Measurements from ENCODE around the gene TMEM242.

The TMEM242 gene

DNA sequence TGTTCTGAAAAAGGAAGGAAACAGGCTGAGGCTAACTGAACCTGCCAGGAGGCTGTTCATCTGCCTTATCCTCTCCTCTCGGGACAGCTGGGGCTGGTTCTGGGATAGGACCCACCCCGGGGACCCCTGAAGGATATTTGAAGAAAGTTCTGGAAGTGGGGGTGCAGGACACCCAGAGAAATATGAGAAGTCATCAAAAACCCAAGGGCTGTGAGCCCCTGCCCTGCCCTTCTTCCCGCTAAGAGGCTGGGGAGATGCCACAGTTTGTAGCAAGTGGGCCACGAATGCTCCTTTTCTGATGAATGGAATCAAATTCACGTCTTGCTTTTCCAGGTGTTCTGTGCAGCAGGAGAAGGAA is 37.9 kb downstream of the TMEM242 start:
- Mint-ChIP-seq H3K4me3 (no peak overlapping the region), H3K9me3 (no peaks in the 10 kb centered on the region), H3K36me3 (no peaks in the 10 kb centered on the region), H3K27me3 (no peaks in the 10 kb centered on the region), H3K27ac (no peak overlapping the region), H3K4me1 (no peaks in the 10 kb centered on the region)

DNA sequence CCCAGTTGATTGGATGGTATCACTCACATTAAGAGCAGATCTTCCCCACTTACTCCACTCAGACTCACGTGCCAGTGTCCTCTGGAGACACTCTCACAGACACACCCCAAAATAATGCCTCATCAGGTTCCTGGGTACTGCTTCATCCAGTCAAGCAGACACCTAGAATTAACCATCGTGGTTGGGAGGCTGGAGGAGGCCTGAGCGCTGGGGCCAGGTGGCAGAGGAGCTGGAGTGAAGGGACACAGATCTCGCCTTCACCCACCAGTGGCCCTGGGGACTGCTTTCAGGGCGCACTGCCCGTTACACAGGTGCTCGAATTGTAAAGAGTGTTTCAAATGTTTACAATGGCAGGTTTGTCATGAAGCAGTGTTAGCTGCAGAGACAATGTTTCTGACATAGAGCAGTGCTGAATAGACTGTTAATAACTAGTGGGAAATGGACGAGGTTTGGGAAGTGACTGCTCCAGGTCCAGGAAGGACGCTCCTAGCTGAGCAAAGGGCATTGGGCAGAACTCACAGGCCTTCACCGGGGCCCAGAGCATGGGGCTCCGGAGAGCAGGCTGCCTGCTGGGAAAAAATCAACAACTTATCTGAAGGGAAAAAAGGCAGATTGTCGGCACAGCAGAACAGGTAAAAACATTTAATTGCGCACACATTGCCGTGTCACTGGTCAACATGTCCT is 38.4 kb downstream of the TMEM242 start:
- Mint-ChIP-seq H3K27me3 (no peaks in the 10 kb centered on the region), H3K4me3 (no peak overlapping the region), H3K4me1 (no peaks in the 10 kb centered on the region)

DNA sequence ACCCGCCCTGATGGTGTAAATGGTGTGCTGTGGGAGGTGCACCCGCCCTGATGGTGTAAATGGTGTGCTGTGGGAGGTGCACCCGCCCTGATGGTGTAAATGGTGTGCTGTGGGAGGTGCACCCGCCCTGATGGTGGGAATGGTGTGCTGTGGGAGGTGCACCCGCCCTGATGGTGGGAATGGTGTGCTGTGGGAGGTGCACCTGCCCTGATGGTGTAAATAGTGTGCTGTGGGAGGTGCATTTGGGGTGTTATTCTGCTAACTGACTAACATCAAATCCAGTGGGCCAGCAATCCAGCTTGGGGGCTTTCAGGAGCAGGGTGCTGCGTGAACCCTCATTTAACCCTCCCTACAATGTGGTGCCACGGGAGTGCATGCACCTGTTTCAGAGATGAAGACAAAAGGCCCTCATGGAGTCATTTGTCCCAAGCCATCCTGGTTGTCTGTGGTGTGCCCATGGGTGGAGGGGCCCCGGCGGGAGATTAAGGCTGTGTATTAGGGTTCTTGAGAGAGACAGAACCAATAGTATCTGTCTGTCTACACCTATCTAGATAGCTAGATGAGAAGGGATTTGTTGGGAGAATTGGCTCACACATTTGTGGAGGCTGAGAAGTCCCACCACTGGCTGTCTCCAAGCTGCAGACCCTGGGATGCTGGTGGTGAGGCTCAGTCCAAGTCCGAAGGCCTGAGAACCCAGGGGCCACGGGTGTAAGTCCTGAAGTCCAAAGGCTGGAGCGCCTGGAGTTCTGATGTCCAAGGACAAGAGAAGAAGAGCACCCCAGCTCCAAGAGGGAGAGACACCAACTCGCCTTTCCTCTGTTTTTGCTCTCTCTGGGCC is 39.2 kb downstream of the TMEM242 start:
- Mint-ChIP-seq H3K27ac (no peak overlapping the region), H3K9me3 (no peaks in the 10 kb centered on the region), H3K36me3 (no peaks in the 10 kb centered on the region), H3K4me3 (no peak overlapping the region), H3K27me3 (no peaks in the 10 kb centered on the region), H3K4me1 (no peaks in the 10 kb centered on the region)

More for the DNA sequence above, 38.4 kb downstream of the TMEM242 start:
- H3K9me3 Mint-ChIP-seq, result no peaks in the 10 kb centered on the region
- peak overlapping the region; percentile 19 for H3K27ac Mint-ChIP-seq
- H3K36me3 Mint-ChIP-seq, result no peaks in the 10 kb centered on the region

DNA sequence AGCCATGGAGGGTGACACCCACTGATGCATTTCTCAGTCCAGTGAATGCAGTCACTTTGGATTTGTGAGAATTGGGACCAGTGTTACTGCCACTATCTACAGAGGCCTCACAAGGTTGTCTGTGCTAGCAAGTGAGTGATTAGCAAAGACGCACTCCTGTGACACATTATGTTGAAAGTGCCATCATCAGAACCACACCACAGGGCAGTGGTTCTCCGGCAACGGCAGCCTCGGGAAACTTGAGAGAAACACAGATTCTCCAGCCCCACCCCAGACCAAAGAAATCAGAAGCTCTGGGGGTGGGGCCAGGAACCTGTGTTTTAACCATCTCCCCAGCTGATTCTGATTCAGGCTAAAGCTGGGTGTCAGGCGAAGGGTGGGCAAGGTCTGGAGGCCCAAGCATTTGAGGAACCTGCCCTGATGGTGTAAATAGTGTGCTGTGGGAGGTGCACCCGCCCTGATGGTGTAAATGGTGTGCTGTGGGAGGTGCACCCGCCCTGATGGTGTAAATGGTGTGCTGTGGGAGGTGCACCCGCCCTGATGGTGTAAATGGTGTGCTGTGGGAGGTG is 39.9 kb downstream of the TMEM242 start:
- no peaks in the 10 kb centered on the region for H3K36me3 Mint-ChIP-seq
- no peaks in the 10 kb centered on the region for H3K4me1 Mint-ChIP-seq
- H3K27me3 Mint-ChIP-seq, result no peaks in the 10 kb centered on the region
- no peak overlapping the region for H3K4me3 Mint-ChIP-seq
- H3K9me3 Mint-ChIP-seq, result no peaks in the 10 kb centered on the region
- no peak overlapping the region for H3K27ac Mint-ChIP-seq

DNA sequence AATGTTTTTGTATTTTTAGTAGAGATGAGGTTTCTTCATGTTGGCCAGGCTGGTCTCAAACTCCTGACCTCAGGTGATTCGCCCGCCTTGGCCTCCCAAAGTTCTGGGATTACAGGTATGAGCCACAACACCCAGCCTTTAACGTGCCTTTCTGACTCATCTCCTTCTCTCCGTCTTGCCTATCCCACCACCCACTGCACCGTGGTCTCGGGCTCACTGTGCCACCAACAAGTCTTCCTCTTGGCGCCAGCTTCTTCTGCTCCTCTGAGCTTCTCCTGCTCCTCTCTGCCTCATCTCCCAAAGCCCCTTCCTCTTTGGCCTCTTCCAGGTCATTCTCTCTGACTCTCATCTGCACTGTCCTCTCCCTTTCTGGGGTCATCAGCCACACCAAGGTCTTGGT is 41.0 kb downstream of the TMEM242 start:
- Mint-ChIP-seq H3K9me3 (no peaks in the 10 kb centered on the region), H3K4me1 (no peaks in the 10 kb centered on the region), H3K36me3 (no peaks in the 10 kb centered on the region), H3K4me3 (no peak overlapping the region), H3K27me3 (no peaks in the 10 kb centered on the region), H3K27ac (no peak overlapping the region)

DNA sequence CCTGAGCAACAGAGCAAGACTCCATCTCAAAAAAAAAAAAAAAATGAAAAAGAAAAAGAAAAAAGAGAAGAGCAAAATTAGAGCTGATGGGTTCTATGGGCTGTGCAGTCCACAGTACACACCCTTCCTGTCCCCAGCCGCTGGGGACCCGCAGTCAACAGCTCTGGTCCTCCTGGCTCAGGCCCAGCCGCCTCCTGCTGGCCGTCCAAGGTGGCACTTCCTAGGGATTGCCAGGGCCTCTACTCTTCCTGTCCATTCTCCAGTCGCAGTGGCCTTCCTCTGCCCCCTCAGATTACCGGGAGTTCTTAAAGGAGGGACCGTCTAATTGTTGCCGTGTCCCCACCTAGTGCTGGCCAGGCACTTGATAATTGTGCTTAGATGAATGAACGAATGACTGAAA is 41.7 kb downstream of the TMEM242 start:
- Mint-ChIP-seq H3K27ac (no peak overlapping the region), H3K9me3 (no peaks in the 10 kb centered on the region), H3K36me3 (no peaks in the 10 kb centered on the region), H3K4me1 (no peaks in the 10 kb centered on the region), H3K4me3 (no peak overlapping the region), H3K27me3 (no peaks in the 10 kb centered on the region)

DNA sequence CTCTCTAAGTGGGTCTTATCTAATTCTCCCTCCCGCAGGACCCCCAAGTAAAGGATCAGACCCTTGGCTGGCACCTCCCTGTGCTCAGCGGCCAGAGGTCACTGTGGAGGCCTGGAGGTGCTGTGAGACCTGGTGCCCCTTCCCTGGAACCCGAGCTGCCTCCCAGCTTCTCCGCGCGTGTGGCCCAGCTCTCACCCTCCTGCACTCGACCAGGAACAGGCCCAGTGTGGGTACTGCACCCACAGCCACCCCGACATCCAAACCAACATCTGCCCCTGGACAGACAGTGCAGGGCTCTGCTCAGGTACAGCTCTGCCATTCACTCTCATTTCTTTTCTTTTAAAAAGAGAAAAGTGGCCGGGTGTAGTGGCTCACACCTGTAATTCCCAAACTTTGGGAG is 42.4 kb downstream of the TMEM242 start:
- Mint-ChIP-seq H3K9me3 (no peaks in the 10 kb centered on the region), H3K36me3 (no peaks in the 10 kb centered on the region), H3K27me3 (no peaks in the 10 kb centered on the region), H3K4me3 (no peak overlapping the region), H3K4me1 (no peaks in the 10 kb centered on the region), H3K27ac (no peak overlapping the region)

DNA sequence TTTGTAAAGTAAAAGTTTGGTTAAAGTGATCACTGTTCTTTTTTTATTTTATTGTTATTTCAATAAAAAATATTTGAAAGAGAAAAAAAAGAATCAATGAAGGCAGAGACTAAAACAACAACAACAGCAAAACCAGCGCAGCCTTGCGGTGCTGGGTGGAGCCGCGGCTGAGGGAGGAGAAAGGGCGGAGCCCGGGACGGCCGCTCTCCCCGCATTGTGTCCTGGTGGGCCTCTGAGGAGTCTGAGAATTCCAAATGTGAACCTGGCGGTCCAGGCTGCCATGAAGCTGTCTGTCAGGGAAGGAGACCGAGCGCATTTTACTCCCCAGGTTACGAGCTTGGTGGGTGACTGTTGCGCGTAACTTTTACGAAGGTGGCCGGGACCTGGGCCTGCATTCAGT is 43.2 kb downstream of the TMEM242 start:
- Mint-ChIP-seq H3K27ac (no peak overlapping the region), H3K27me3 (no peaks in the 10 kb centered on the region), H3K9me3 (no peaks in the 10 kb centered on the region), H3K4me3 (no peak overlapping the region), H3K36me3 (no peaks in the 10 kb centered on the region), H3K4me1 (no peaks in the 10 kb centered on the region)

DNA sequence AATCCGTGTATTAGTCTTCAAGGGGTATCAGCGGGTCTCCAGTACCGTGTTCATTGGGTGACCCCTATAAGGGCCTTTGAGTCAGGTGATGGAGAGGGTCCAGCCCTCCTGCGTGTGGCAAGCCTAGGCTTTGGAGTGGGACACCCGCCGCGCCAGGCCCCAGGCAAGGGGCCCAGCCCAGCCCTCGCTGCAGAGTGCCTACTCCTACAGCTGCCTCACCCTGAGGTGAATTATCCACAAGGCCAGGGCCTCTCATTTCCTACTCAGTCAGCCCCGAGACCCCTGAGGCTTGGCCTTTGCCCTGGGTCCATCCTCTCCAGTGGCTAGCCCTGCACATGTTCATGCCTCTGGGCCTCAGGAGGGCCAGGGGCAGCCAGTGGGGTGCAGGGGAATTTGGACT is 45.1 kb downstream of the TMEM242 start:
- H3K27me3 Mint-ChIP-seq, result no peaks in the 10 kb centered on the region

DNA sequence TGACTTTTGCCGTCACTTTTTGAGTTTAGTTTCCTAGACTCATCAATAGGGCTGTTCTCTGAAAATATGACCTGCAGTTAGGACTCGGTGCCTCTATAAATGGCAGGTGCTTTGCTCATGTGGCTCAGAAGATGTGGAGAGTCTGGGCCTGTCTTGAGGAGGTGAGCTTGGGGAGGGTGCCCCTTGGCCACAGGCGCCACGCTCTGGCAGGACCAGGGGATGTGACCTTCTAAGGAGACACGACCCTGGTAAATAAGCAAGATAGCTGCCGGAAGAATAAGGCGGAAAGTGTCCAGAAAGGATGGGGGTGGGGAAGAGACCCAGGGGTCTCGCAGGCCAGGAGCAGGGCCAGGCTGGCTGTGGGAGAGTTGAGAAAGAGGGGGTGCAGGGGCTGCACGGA is 46.6 kb downstream of the TMEM242 start:
- H3K9me3 Mint-ChIP-seq, result no peaks in the 10 kb centered on the region
- H3K27ac Mint-ChIP-seq, result no peak overlapping the region
- no peaks in the 10 kb centered on the region for H3K27me3 Mint-ChIP-seq
- no peaks in the 10 kb centered on the region for H3K36me3 Mint-ChIP-seq
- H3K4me3 Mint-ChIP-seq, result no peak overlapping the region
- H3K4me1 Mint-ChIP-seq, result peaks cover 4% of the 10 kb centered on the region

More for the DNA sequence above, 45.1 kb downstream of the TMEM242 start:
- Mint-ChIP-seq H3K27ac (no peak overlapping the region), H3K4me1 (peaks cover 4% of the 10 kb centered on the region), H3K9me3 (no peaks in the 10 kb centered on the region), H3K4me3 (no peak overlapping the region), H3K36me3 (no peaks in the 10 kb centered on the region)

DNA sequence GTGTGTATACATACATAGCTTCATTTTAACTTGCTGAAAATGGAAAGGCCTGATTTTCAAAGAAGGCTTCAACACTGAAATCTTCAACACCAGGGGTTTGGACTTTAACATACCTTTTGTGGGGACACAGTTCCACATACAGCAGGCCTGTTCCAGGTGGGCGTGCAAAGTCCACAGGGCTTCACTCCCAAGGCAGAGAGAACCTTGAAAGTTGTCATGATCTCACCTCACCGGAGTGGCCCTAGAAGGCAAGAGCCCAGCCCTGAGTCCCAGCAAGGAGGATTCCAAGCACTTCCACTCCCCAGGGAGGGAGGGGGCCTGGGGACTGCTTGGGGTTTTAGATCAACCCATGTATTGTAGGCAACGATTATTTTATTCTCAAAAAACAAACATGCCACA is 47.2 kb downstream of the TMEM242 start:
- Mint-ChIP-seq H3K9me3 (no peaks in the 10 kb centered on the region), H3K27ac (no peak overlapping the region), H3K36me3 (no peaks in the 10 kb centered on the region), H3K27me3 (no peaks in the 10 kb centered on the region), H3K4me3 (no peak overlapping the region), H3K4me1 (peaks cover 4% of the 10 kb centered on the region)

DNA sequence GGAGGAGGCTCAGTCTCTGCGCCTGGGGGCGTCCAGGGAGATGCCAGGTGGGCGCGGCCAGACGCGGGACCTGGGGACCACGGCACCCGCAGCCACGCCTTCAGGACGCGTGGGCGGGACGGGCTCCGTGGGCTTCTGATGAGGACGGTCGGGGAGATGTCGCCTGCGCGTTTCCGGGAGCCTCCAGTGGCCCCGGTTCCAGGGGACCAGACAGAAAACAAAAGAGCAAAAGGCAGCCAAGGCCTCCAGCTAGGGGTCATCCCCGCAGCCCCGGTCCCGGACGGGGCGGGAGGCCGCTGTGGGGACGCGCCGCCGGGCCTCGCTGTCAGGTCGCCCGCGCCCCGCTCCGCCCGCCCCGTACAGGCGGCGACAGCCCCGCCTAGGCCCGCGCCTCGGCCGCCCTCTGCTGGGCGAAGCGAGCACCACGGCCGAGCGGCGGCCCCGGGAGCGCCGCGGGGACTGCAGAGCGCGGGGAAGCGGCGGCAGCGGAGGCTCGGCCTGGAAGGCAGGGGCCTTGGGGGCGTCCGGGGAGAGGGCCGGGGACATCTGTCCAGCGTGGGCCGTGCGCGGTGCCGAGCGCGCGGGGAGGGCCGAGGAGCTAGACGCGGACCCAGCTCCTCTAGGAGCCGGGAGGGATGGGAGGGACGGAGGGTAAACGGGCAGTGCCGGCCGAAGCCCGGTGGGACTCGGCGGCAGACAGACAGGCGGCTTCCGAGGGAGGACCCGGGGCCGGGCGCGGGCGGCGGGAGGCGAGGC is 48.7 kb downstream of the TMEM242 start:
- peak overlapping the region; percentile 90 for H3K4me3 Mint-ChIP-seq
- peak overlapping the region; percentile 56 for H3K27ac Mint-ChIP-seq
- no peaks in the 10 kb centered on the region for H3K36me3 Mint-ChIP-seq
- H3K9me3 Mint-ChIP-seq, result peaks cover 7% of the 10 kb centered on the region
- H3K4me1 Mint-ChIP-seq, result peaks cover 4% of the 10 kb centered on the region
- H3K27me3 Mint-ChIP-seq, result no peaks in the 10 kb centered on the region

DNA sequence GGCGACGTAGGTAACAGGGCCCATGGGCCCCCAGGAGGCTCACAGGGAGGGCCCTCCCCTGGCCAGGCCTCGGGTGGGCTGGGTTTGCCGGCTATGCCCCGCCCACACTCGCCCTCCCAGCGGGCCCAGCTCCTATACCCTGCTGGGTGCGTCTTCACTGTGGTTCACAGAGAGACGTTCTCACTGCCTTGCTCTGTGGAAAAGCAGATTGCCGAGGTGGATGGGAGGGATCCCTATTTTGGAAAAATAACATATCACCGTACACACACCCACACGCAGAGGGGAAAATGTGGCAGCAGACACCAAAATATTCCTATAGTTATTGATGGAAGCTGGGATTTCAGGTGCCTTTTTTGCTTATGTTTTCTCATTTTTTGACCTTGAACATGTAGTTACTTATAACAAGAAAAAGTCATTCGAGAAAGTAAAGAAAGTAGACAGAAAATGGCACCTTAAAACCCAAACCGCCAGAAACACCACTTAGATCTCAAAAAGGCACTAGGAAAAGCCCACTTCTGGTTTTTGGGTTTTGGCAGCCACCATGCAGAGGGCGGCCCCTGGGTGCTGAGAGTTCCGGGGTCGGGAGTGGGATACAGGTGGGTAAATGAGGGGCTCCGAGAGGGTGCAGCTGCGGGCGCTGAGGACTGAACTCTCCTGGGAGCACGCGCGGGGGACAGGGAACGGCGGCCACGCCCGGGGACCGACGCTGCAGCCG is 49.4 kb downstream of the TMEM242 start:
- Mint-ChIP-seq H3K27ac (peak overlapping the region; percentile 56), H3K36me3 (no peaks in the 10 kb centered on the region), H3K9me3 (peaks cover 7% of the 10 kb centered on the region), H3K27me3 (no peaks in the 10 kb centered on the region), H3K4me1 (peaks cover 4% of the 10 kb centered on the region), H3K4me3 (peak overlapping the region; percentile 90)

DNA sequence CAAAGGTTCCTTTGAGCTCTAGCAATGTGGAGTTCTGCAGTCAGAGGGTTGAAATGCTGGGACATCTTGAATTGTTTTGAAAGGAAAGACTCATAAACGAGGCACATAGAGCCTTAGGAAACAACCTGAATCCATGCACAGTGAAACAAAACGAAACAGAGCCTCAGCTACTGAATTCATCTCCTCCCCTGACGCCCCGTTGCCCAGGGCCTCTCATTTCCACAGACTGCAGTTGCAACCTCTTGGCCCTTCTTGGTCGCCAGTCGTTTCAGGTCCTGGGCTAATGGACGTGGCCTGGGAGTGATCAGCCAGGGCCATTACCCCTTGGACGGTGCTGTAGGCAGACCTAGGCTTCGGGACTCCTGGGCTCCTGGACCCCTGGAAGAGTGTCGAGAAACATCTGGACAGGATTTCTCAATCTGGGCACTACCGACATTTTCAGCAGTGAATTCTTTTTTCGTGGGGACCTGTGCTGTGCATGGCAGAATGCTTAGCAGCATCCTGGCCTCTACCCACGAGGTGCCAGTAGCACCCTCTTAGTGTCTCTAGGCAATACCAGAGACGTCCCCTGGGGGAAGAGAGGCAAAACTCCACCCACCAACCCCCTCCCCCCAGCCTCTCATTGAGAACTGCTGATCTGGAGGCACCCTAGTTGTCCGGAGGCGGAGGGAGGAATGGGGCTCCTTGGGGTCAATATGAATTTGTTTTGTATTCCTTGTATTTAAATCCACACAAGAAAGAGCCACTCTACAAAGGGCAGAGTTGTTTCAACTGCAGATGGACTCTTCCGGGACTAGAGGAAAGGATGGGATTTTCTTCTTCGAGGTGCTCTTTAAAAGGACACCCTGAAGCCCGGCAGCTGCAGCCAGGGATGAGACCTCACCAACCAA is 50.2 kb downstream of the TMEM242 start:
- H3K4me3 Mint-ChIP-seq, result peak overlapping the region; percentile 90
- peak overlapping the region; percentile 51 for H3K27ac Mint-ChIP-seq
- peaks cover 7% of the 10 kb centered on the region for H3K9me3 Mint-ChIP-seq
- no peaks in the 10 kb centered on the region for H3K27me3 Mint-ChIP-seq
- H3K36me3 Mint-ChIP-seq, result no peaks in the 10 kb centered on the region
- peaks cover 4% of the 10 kb centered on the region for H3K4me1 Mint-ChIP-seq

All from activated naive CD4-positive, alpha-beta T cell treated with anti-CD3 and anti-CD28 coated beads, Interleukin-2, amount 50 U/mL, for 24 hours (primary cell).